BJ (cell line): ENCODE data around the gene UNC13D. TPM values are rescaled to one million over a fixed set of nuclear protein-coding genes. Genes with fewer than 3 reads are reported as not detected.

Experiments used
- CTCF ChIA-PET: fragments of 350-600 bp; formaldehyde crosslinking; extraction: SDS; loops from one replicate; lab custom pipeline; 2021; ENCODE audit warnings: antibody characterized with exemption, inconsistent platforms; lab: Yijun Ruan, JAX
- POLR2A ChIA-PET: fragments of 300-600 bp; sonication (Branson Sonifier 250); formaldehyde crosslinking; extraction: SDS; loops from one replicate; lab custom pipeline; 2021; ENCODE audit warnings: antibody characterized with exemption; lab: Charles Lee
- DNase-seq: peaks from one replicate; pipeline ENCODE4 v3.0.0-alpha.2; 2011; ENCODE audit warnings: low read depth
- H3K27me3 ChIP-seq: 2 replicates; pipeline ENCODE4 v1.6.0; 2011; ENCODE audit warnings: low read length; ENCODE audit not compliant: control insufficient read depth, insufficient read depth
- H3K36me3 ChIP-seq: 2 replicates; pipeline ENCODE4 v1.5.1; 2011; ENCODE audit warnings: low read length; ENCODE audit not compliant: control insufficient read depth, insufficient read depth
- H3K4me3 ChIP-seq: 2 replicates; pipeline ENCODE4 v1.5.1; 2011; ENCODE audit warnings: low read depth, mild to moderate bottlenecking, control low read depth, low read length
- CTCF ChIP-seq: IDR thresholded peaks from 2 replicates; pipeline ENCODE4 v1.5.1; 2011; ENCODE audit warnings: low read depth, mild to moderate bottlenecking, control low read depth, inconsistent platforms, low read length, moderate library complexity; ENCODE audit not compliant: insufficient read depth
- polyA plus RNA-seq: library from polyadenylated mRNA; depleted of rRNA; stranded (reverse); fragments of >200 nt; gene quantifications from 2 replicates; pipeline ENCODE4 v1.2.3, GENCODE V29; 2011; rRNA removed

The UNC13D gene
- polyA plus RNA-seq, 1 experiment: 0.40 TPM

- TF ChIP-seq CTCF: no peak
- DNase-seq: no peak
Measured at GRCh38 chr17:75777296-75777922, 66.8 kb downstream of the UNC13D start.

More at GRCh38 chr17:75777296-75777922, 66.8 kb downstream of the UNC13D start:
- POLR2A ChIA-PET: interaction anchor here (0.6 to 1.0 kb wide), 3 partner anchors 8 to 318 kb away, joined by 3 to 4 read pairs (median 4); partner anchors contain the start of gene GALK1
- Histone ChIP-seq H3K36me3 (peaks cover 14% of the 10 kb centered on the region), H3K4me3 (peak overlapping the region; percentile 94), H3K27me3 (no peaks in the 10 kb centered on the region)
- CTCF ChIA-PET: interaction anchor here (0.7 to 8.1 kb wide), 8 partner anchors 13 to 224 kb away, joined by 3 to 48 read pairs (median 4); partner anchors contain the start of genes GALK1 and TRIM65

Other genes with a start within 250 kb of the UNC13D start
- gene SMIM5, start 211.0 kb downstream of the UNC13D start, polyA plus RNA-seq: 0.10 TPM in 1 of 2 replicates, not detected in the other
- 8.2 and 14.2 TPM in 2 replicates for gene RECQL5, start 177.2 kb downstream of the UNC13D start, polyA plus RNA-seq
- 65.3 and 84.8 TPM in 2 replicates for gene SAP30BP, start 177.1 kb downstream of the UNC13D start, polyA plus RNA-seq
- 2.1 and 2.3 TPM in 2 replicates for gene ITGB4, start 122.9 kb downstream of the UNC13D start, polyA plus RNA-seq
- gene GALK1, start 79.2 kb downstream of the UNC13D start, polyA plus RNA-seq: 19.9 and 35.8 TPM in 2 replicates
- 7.2 and 8.5 TPM in 2 replicates for gene UNK, start 59.6 kb downstream of the UNC13D start, polyA plus RNA-seq
- 28.5 and 37.0 TPM in 2 replicates for gene WBP2, start 10.9 kb upstream of the UNC13D start, polyA plus RNA-seq
- 2.4 and 3.2 TPM in 2 replicates for gene TRIM47, start 34.2 kb upstream of the UNC13D start, polyA plus RNA-seq
- gene TRIM65, start 52.5 kb upstream of the UNC13D start, polyA plus RNA-seq: 5.5 and 8.6 TPM in 2 replicates
- 22.7 and 60.9 TPM in 2 replicates for gene MRPL38, start 60.5 kb upstream of the UNC13D start, polyA plus RNA-seq
- 3.4 and 4.8 TPM in 2 replicates for gene FBF1, start 96.6 kb upstream of the UNC13D start, polyA plus RNA-seq
- 32.1 and 33.6 TPM in 2 replicates for gene ACOX1, start 134.8 kb upstream of the UNC13D start, polyA plus RNA-seq
- 17.5 and 25.6 TPM in 2 replicates for gene TEN1, start 134.8 kb upstream of the UNC13D start, polyA plus RNA-seq
- gene CDK3, start 156.5 kb upstream of the UNC13D start, polyA plus RNA-seq: 3.7 and 5.6 TPM in 2 replicates
- not detected in 2 replicates for gene EVPL, start 182.9 kb upstream of the UNC13D start, polyA plus RNA-seq
- 62.6 and 70.8 TPM in 2 replicates for gene SRP68, start 228.1 kb upstream of the UNC13D start, polyA plus RNA-seq
- gene GALR2, start 230.4 kb upstream of the UNC13D start, polyA plus RNA-seq: not detected in 2 replicates
- 0.05 TPM in 1 of 2 replicates, not detected in the other for gene ZACN, start 234.8 kb upstream of the UNC13D start, polyA plus RNA-seq